HFF-Myc (cell line): ENCODE results near the gene PACRG.

Source experiments
- DNase-seq: peaks from one replicate; pipeline ENCODE4 v3.0.0-alpha.2; 2011; ENCODE audit warnings: low read depth; ENCODE audit errors: extremely low read depth
- H3K4me3 ChIP-seq: replicated peaks from 2 replicates; pipeline ENCODE4 v1.5.1; 2011; ENCODE audit warnings: low read depth, mild to moderate bottlenecking, control low read depth, low read length
- TF ChIP-seq, protein P1 (sequence below): IDR thresholded peaks from 2 replicates; pipeline ENCODE4 v1.5.1; 2012; ENCODE audit warnings: mild to moderate bottlenecking, low read depth, low read length, control low read depth; ENCODE audit errors: missing control alignments

The PACRG gene

DNA sequence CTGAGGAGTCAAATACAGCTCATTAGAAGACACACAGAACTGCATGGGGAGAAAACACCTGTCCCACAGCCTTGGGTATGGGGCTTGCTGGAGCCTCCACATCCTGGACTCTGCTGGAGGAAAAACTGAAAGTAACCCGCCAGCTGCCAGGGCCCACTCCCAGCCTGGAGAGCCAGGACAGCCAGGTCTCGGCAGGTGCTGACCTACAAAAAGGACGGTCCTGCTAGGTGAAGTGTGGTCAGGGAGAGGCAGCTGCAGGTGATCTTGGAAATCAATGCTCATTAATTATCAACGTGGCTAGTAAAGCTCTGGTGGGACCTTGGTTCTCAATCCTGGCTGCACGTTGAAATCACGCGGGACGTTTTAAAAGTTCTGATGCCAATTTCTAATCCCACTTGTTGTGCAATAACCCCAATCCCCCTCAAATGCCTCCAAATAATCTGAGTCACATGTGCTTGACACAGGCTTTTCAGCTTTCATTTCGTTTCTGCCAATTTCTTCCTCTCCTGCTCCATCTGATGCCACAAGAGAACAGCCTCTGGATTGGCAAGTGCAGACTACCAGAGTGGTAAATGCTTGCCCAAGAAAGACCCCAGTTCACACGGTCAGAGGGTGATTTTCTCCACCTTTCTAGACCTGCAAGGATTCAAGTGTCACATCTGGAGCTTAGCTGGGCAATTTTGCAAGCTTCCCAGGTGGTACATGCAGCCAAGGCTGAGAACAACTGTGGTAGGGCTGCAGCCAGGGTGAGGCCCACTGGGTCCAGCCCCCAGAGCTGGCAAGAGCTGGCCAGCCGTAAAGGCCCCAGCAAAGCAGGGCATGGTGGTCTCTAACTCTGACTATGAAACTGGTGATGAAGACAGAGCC, 434.5 kb downstream of the PACRG start:
- TF ChIP-seq, protein P1, sequence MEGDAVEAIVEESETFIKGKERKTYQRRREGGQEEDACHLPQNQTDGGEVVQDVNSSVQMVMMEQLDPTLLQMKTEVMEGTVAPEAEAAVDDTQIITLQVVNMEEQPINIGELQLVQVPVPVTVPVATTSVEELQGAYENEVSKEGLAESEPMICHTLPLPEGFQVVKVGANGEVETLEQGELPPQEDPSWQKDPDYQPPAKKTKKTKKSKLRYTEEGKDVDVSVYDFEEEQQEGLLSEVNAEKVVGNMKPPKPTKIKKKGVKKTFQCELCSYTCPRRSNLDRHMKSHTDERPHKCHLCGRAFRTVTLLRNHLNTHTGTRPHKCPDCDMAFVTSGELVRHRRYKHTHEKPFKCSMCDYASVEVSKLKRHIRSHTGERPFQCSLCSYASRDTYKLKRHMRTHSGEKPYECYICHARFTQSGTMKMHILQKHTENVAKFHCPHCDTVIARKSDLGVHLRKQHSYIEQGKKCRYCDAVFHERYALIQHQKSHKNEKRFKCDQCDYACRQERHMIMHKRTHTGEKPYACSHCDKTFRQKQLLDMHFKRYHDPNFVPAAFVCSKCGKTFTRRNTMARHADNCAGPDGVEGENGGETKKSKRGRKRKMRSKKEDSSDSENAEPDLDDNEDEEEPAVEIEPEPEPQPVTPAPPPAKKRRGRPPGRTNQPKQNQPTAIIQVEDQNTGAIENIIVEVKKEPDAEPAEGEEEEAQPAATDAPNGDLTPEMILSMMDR, result no peak
- DNase-seq, result no peak
- no peak overlapping the region for H3K4me3 ChIP-seq

DNA sequence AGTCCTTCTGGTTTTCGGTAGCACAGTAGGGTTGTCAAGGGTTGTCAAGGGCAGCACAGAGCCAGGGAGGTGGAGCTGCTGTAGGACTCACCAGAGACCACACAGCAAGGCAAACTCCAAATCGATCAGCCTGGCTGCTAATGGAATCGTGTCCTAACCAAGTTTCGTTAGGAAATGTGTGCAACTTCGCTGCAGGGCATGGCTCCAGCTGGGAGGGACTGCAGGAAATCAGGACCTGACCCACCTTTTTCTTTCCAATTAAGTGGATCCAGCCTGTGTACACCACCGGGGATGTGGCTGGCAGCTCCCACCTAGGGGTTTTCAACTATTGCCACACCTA, 435.1 kb downstream of the PACRG start:
- no peak overlapping the region for H3K4me3 ChIP-seq
- no peak for DNase-seq
- TF ChIP-seq, protein P1, result no peak

DNA sequence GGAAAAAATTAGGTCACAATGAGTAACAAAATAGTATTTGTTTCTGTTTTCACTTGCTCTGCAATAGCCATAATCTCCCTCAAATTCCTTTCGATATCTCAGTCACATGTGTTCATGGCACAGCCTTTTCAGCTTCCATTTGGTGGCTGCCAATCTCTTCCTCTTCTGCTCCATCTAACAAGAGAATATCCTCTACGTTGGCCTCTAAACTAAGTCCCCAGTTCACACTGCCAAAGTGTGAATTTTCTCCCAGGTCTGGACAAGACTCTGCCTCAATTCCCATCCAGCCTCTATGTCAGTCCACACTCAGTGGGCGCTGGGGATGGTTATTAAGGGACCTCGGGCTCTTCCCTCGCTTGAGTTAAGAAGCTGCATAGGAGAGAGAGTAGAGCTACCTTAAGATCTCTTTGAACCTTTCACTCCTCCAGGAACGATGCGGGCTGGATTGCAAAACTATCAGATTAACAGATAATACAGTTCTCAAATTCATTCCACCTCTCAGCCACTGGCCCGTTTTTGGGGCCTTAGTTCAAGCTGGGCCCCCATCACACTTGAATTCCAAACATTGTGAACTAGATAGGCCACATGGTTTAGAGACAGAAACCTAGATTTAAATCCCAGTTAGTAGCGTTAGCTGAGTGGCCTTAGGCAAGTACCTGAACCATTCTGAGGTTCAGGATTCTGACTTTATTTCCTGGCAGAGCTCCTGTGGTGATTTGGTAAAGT, 436.6 kb downstream of the PACRG start:
- H3K4me3 ChIP-seq, result no peak overlapping the region
- no peak for DNase-seq
- TF ChIP-seq, protein P1, result no peak

DNA sequence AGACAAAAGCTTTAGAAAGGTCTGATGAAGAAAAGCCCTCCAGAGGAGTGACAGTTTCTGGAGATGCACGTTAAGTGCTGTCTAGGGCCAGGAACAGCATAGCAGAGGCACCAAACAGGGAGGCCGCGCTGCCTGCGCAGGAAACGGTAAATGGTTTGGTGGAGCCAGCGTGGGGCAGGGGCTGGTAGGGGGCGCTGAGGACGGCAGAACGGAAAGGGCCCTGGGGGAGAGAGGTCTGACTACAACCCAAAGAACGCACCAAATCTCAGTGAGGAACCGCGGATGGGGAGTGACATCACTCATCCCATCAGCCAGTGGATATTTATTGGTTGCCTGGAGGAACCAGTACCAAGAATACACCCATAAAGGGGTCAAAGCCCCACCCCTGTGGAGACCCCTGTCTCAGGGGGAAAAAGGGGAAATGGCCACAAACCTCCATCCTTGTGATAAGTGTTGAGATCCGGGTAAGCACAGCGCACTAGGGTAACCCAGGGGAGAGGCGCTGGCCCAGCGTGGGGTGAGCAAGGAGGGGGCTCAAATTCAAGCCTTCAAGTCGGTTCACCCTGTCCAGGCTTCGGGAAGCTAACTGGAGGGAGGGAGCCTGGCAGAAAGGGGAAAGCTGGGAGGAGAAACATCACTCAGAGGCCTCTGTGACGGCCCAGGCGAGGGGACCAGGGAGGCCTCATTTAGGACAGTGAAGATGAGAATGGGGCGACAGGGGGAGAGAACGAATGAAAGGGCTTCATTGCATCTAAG, 437.6 kb downstream of the PACRG start:
- no peak overlapping the region for H3K4me3 ChIP-seq
- TF ChIP-seq, protein P1, result no peak
- no peak for DNase-seq

DNA sequence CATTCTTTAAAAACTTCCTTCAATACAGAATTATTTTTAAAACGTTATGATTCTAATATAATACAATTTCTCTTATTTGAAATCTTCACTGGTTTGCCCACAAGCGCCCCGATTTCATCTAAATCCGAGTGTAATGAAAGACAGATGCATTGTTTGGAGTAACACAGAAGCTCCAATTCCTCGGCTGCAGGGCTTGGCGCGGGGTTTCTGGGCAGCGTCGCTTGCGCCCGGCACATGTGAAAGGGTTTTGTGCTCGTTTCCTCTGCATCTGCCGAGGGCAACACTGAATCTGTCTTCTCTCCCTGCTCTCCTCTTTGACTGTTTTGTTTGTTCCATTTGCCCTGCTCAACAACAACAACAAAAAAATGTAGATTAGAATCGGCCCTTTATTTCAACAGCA, 438.1 kb downstream of the PACRG start:
- H3K4me3 ChIP-seq, result no peak overlapping the region
- TF ChIP-seq, protein P1, result no peak
- no peak for DNase-seq

DNA sequence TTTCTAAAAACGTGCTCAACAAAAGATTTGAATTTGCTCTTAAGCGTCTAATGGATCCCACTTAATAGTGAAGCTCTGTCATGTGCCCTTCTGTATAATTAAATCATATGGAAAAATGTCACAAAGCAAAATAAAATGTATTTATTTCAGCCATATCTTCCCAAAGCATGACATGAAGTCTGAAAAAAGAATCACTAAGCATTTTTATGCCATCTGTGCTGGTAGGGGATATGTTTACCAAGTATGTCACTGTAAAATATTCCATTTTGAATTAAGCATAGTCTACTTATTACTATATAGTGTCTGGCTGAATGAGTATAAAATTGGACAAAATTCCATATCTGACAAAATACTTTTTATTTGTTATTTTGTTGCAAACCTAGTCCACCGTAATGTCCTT, 438.7 kb downstream of the PACRG start:
- TF ChIP-seq, protein P1, result no peak
- H3K4me3 ChIP-seq, result no peak overlapping the region
- no peak for DNase-seq
